K562 (cell line): ENCODE data around the gene SMOC2. TPM values are rescaled to one million over a fixed set of nuclear protein-coding genes. Genes with fewer than 3 reads are reported as not detected.

Source experiments
- ATAC-seq: fragments of 200-7000 bp; cut with Tn5 transposase; 3 replicates; pipeline ENCODE4 v1.9.1; 2020; ENCODE audit warnings: moderate library complexity
- BruUV-seq: library from RNA; stranded (reverse); fragments of 400-500 nt; replicated peaks from 2 replicates; lab custom pipeline; 2021; lab: Mats Ljungman, UMichigan
- CTCF ChIA-PET: fragments of 300-600 bp; formaldehyde crosslinking; extraction: SDS; loops from one replicate; lab custom pipeline; 2021; ENCODE audit warnings: low intra/inter-chr PET ratio; lab: Yijun Ruan, JAX
- POLR2A ChIA-PET: fragments of 300-600, 350-650 bp; sonication (Branson Sonifier 250); formaldehyde crosslinking; extraction: SDS; loops from one replicate; lab custom pipeline; 2021; ENCODE audit warnings: antibody characterized with exemption, inconsistent platforms; lab: Yijun Ruan, JAX
- DNase-seq, 4 experiments: peaks; one replicate each; pipeline versions ENCODE4 v3.0.0 to v3.0.0-alpha.2; 2011 to 2018; ENCODE audit warnings: low spot score in 3 of 4, mixed read lengths in 3 of 4; ENCODE audit errors: extremely low read depth in 1 of 4
- FAIRE-seq: peaks from 2 replicates; lab custom pipeline; 2011; peaks lifted over from hg19 to GRCh38; lab: Jason Lieb, UNC
- H2AFZ ChIP-seq: 2 replicates; pipeline ENCODE4 v1.6.0; 2011; ENCODE audit warnings: low read depth, low read length, control low read depth, inconsistent platforms
- H3K27ac ChIP-seq: fragments of 200-600 bp; 3 replicates; pipeline ENCODE4 v1.8.0; 2011; ENCODE audit warnings: low read depth, mild to moderate bottlenecking, control low read depth, inconsistent platforms, low read length, moderate library complexity, mixed read lengths; ENCODE audit errors: extremely low read depth
- H3K27me3 ChIP-seq, 2 experiments: fragments of 300-600 bp in 1 of 2; 2 replicates in 1 of 2; 3 replicates in 1 of 2; pipeline versions ENCODE4 v1.6.0 to v1.8.0; 2011; ENCODE audit warnings: inconsistent platforms in 2 of 2, low read length in 2 of 2, mild to moderate bottlenecking in 1 of 2, mixed read lengths in 1 of 2, moderate library complexity in 1 of 2; ENCODE audit not compliant: control insufficient read depth in 2 of 2, insufficient read depth in 2 of 2
- H3K36me3 ChIP-seq: fragments of 300-600 bp; 3 replicates; pipeline ENCODE4 v1.8.0; 2011; ENCODE audit warnings: mild to moderate bottlenecking, low read length, inconsistent platforms; ENCODE audit not compliant: control insufficient read depth, insufficient read depth
- H3K4me1 ChIP-seq, 2 experiments: fragments of 200-600 bp in 1 of 2; replicated peaks in 1 of 2; 2 replicates in 1 of 2; 3 replicates in 1 of 2; pipeline versions ENCODE4 v1.5.1 to v1.8.0; 2011; ENCODE audit warnings: inconsistent platforms in 2 of 2, low read length in 2 of 2, mild to moderate bottlenecking in 1 of 2, mixed read lengths in 1 of 2, moderate library complexity in 1 of 2; ENCODE audit not compliant: control insufficient read depth in 2 of 2, insufficient read depth in 2 of 2
- H3K4me2 ChIP-seq: 2 replicates; pipeline ENCODE4 v1.6.1; 2011; ENCODE audit warnings: low read length, control low read depth, inconsistent platforms, mixed read lengths; ENCODE audit not compliant: insufficient read depth
- H3K4me3 ChIP-seq: fragments of 200-600 bp; sonication (generic), shearing (Covaris generic); 2 replicates; pipeline ENCODE4 v1.5.1; 2016; ENCODE audit warnings: control low read depth, inconsistent platforms
- H3K79me2 ChIP-seq: fragments of 200-600 bp; 3 replicates; pipeline ENCODE4 v1.8.0; 2011; ENCODE audit warnings: low read length, inconsistent platforms; ENCODE audit not compliant: control insufficient read depth, insufficient read depth
- H3K9ac ChIP-seq, 2 experiments: 2 replicates each; pipeline versions ENCODE4 v1.6.0 to v1.6.1; 2011; ENCODE audit warnings: low read depth in 2 of 2, low read length in 2 of 2, control low read depth in 1 of 2, inconsistent platforms in 1 of 2, mild to moderate bottlenecking in 1 of 2, mixed read lengths in 1 of 2; ENCODE audit not compliant: insufficient read depth in 1 of 2
- H3K9me1 ChIP-seq: one replicate; pipeline ENCODE4 v1.6.0; 2011; ENCODE audit warnings: inconsistent platforms, mild to moderate bottlenecking, low read length, moderate library complexity; ENCODE audit not compliant: control insufficient read depth, insufficient read depth
- H3K9me3 ChIP-seq: replicated peaks from 2 replicates; pipeline ENCODE4 v1.5.1; 2011; ENCODE audit warnings: low read depth, low read length, inconsistent platforms; ENCODE audit not compliant: control insufficient read depth, insufficient read depth
- H4K20me1 ChIP-seq: replicated peaks from 2 replicates; pipeline ENCODE4 v1.6.1; 2011; ENCODE audit warnings: low read length, inconsistent platforms, mixed read lengths; ENCODE audit not compliant: control insufficient read depth, insufficient read depth
- ARID1B ChIP-seq: fragments of 450-650 bp; IDR thresholded peaks from 2 replicates; pipeline ENCODE4 v1.6.1; 2016; ENCODE audit warnings: antibody characterized with exemption, mild to moderate bottlenecking, inconsistent platforms
- GTF2A2 ChIP-seq: IDR thresholded peaks from 2 replicates; pipeline ENCODE4 v1.6.1; 2016; ENCODE audit warnings: mild to moderate bottlenecking, missing genetic modification characterization, missing compliant biosample characterization
- HNRNPK ChIP-seq: fragments of 200-400 bp; formaldehyde crosslinking; IDR thresholded peaks from one replicate; pipeline ENCODE4 v1.6.1; 2018; ENCODE audit warnings: mild to moderate bottlenecking, low read depth, low read length; ENCODE audit not compliant: poor library complexity, severe bottlenecking
- KLF6 ChIP-seq: fragments of 250-450 bp; sonication (Bioruptor Pico); IDR thresholded peaks from 2 replicates; pipeline ENCODE4 v1.4.0; 2020; ENCODE audit warnings: mild to moderate bottlenecking, moderate library complexity, borderline replicate concordance
- MECOM ChIP-seq: fragments of 250-450 bp; sonication (Bioruptor Pico); IDR thresholded peaks from 2 replicates; pipeline ENCODE4 v1.8.0; 2022; ENCODE audit warnings: inconsistent platforms
- POLR2A ChIP-seq: fragments of 450-650 bp; conservative IDR thresholded peaks from 2 replicates; pipeline ENCODE4 v1.6.1; 2016
- POU5F1 ChIP-seq: fragments of 150-350 bp; IDR thresholded peaks from 2 replicates; pipeline ENCODE4 v1.6.1; 2014; ENCODE audit warnings: borderline replicate concordance, low read length, low read depth, mild to moderate bottlenecking; ENCODE audit not compliant: partially characterized antibody
- RAD21 ChIP-seq, 2 experiments: fragments of 250-450 bp in 1 of 2; fragments of 450-650 bp in 1 of 2; sonication (Bioruptor Pico) in 1 of 2; formaldehyde crosslinking in 1 of 2; IDR thresholded peaks in 1 of 2; conservative IDR thresholded peaks in 1 of 2; 2 replicates each; pipeline versions ENCODE4 v1.4.0 to v1.8.0; 2020 to 2022; ENCODE audit warnings: mild to moderate bottlenecking in 2 of 2, moderate library complexity in 1 of 2
- RAD51 ChIP-seq: fragments of 450-650 bp; IDR thresholded peaks from 2 replicates; pipeline ENCODE4 v1.7.1; 2016; ENCODE audit warnings: low read depth, mild to moderate bottlenecking, borderline replicate concordance
- ZC3H4 ChIP-seq: sonication (generic); formaldehyde crosslinking; IDR thresholded peaks from 2 replicates; pipeline ENCODE4 v1.9.0; 2021; ENCODE audit warnings: missing genetic modification reagents, borderline replicate concordance
- ZNF785 ChIP-seq: fragments of 250-450 bp; sonication (Bioruptor Pico); IDR thresholded peaks from 2 replicates; pipeline ENCODE4 v1.4.0; 2020; ENCODE audit warnings: mild to moderate bottlenecking
- WGBS: fragments of 100-300 bp; shearing (Covaris generic); methylation state at CpG from one replicate; pipeline ENCODE4 v1.1.6; 2016; ENCODE audit warnings: low coverage, mixed read lengths; ENCODE audit not compliant: insufficient coverage; ENCODE audit errors: missing lambda C conversion rate; 5-methylcytosine and 5-hydroxymethylcytosine counted together
- in situ Hi-C: fragments of 300-500 bp; cut with MboI; formaldehyde crosslinking; loops from 4 replicates; pipeline ENCODE4 v1.15.0; 2018; ENCODE audit warnings: inconsistent platforms, mixed read lengths
- intact Hi-C: fragments of 100-400 bp; cut with micrococcal nuclease; formaldehyde crosslinking; loops from 2 replicates; pipeline ENCODE4 v1.14.2; 2022
- polyA plus RNA-seq, 8 experiments: library from polyadenylated mRNA; depleted of rRNA in 4 of 8; stranded (reverse) in 5 of 8; unstranded in 3 of 8; fragments of >200 nt; fragmentation: Nextera tagmentation in 2 of 8; fragmentation: Illumina TruSeq in 1 of 8; extraction: Ambion mirVana in 2 of 8; extraction: Trizol in 1 of 8; gene quantifications; 2 replicates each; pipeline versions ENCODE4 v1.2.1 to v1.2.3, GENCODE V29; 2011 to 2014; ENCODE audit warnings: inconsistent platforms in 1 of 8, missing spikeins in 1 of 8
- total RNA-seq, 7 experiments: library from RNA; depleted of rRNA in 6 of 7; stranded (reverse); fragments of >200 nt in 6 of 7; fragmentation: Illumina TruSeq in 2 of 7; extraction: Trizol in 2 of 7; gene quantifications; 2 replicates each; pipeline versions ENCODE4 v1.2.1 to v1.2.3, GENCODE V29; 2011 to 2021; ENCODE audit warnings: low replicate concordance in 1 of 7

Gene SMOC2
- total and polyA plus RNA-seq, 9 of the 15 experiments (the other 6 are each of a cell fraction or from before 2014, with no cell fraction given), result 0.45 to 2.3 (median 1.1) TPM

DNA sequence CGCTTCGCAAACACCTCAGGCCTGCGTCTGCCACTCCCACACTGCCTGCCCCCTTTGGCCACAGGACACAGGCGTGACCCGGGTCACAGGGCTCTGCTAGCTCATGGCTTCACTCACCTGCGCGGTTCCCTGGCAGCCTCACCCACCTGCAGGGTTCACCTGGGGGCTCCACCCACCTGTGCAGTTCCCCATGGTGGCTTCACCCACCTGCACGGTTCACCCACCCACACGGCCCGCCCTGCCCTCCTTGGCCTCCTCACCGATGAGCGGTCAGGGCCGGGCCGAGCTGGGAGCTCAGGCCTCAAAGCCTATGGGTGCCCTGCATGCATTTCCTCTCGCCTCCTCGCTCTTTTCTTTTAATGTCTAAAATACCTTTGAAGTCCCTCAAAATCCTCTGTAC is 54.7 kb downstream of the SMOC2 start:
- no peak overlapping the region for H3K4me2 ChIP-seq
- ChIA-PET POLR2A (interaction anchor here (0.6 kb wide), 1 partner anchor 31 kb away, joined by 4 read pairs; no protein-coding TSS in a partner anchor), CTCF (no interaction called here)
- intact Hi-C loops, result no loop called here
- in situ Hi-C loops, result no loop called here
- H3K9me1 ChIP-seq, result no peaks in the 10 kb centered on the region
- H3K9me3 ChIP-seq, result no peaks in the 10 kb centered on the region
- no peak for FAIRE-seq
- H3K4me1 ChIP-seq, result peaks cover 0 to 13% of the 10 kb centered on the region in 2 experiments; a peak in 1 of 5 replicates
- H3K27me3 ChIP-seq, result peaks cover 3 to 32% of the 10 kb centered on the region in 2 experiments; a peak in 3 of 5 replicates
- no peak overlapping the region for H3K9ac ChIP-seq
- no peak overlapping the region for H3K4me3 ChIP-seq
- no peak overlapping the region for H2AFZ ChIP-seq
- H3K27ac ChIP-seq, result no peak overlapping the region
- peaks cover 8% of the 10 kb centered on the region; the same call in 1 of the 2 replicates for H4K20me1 ChIP-seq
- H3K79me2 ChIP-seq, result no peaks in the 10 kb centered on the region
- 29% methylated on average over 14 of the region's 16 CpGs for WGBS
- no peak for DNase-seq
- no TSS peak for BruUV-seq
- H3K36me3 ChIP-seq, result no peaks in the 10 kb centered on the region
- no peak for ATAC-seq
- TF ChIP-seq RAD51 (no peak), GTF2A2 (tag) (no peak), KLF6 (CRISPR knock-in tag) (no peak), MECOM (no peak), ZNF785 (CRISPR knock-in tag) (no peak), RAD21 (CRISPR knock-in tag; conservative IDR thresholded peaks at IDR 0.05 in 1 of 2, IDR thresholded peaks at IDR 0.05 in 1 of 2) (no peak), POLR2A (no peak), ZC3H4 (CRISPR knock-in tag) (no peak), ARID1B (no peak), HNRNPK (no peak), POU5F1 (no peak)
